SK-N-SH treated with all-trans-retinoic acid at 6 μM for 48 hours (cell line): ENCODE measurements around the gene CENPO.

Experiments
- ATAC-seq: fragments of 200-7000 bp; cut with Tn5 transposase; 3 replicates; pipeline ENCODE4 v1.9.1; 2020; ENCODE audit warnings: mild to moderate bottlenecking, moderate library complexity
- ARNTL ChIP-seq: fragments of 450-650 bp; formaldehyde crosslinking; IDR thresholded peaks from 2 replicates; pipeline ENCODE4 v1.5.0; 2020; ENCODE audit warnings: low read depth, mild to moderate bottlenecking, moderate library complexity, borderline replicate concordance
- BACH2 ChIP-seq: fragments of 250-450 bp; sonication (Bioruptor Pico); IDR thresholded peaks from 2 replicates; pipeline ENCODE4 v1.9.0; 2021; ENCODE audit warnings: mild to moderate bottlenecking, borderline replicate concordance
- CREB5 ChIP-seq: fragments of 250-450 bp; sonication (Bioruptor Pico); IDR thresholded peaks from 2 replicates; pipeline ENCODE4 v1.5.1; 2020; ENCODE audit warnings: low read depth, mild to moderate bottlenecking, moderate library complexity
- CSDC2 ChIP-seq: fragments of 250-450 bp; sonication (Bioruptor Pico); IDR thresholded peaks from 2 replicates; pipeline ENCODE4 v1.5.0; 2020; ENCODE audit warnings: mild to moderate bottlenecking, moderate library complexity
- CSRNP3 ChIP-seq: fragments of 250-450 bp; sonication (Bioruptor Pico); IDR thresholded peaks from 2 replicates; pipeline ENCODE4 v1.5.1; 2021; ENCODE audit warnings: mild to moderate bottlenecking, moderate library complexity
- ESRRG ChIP-seq: fragments of 250-450 bp; sonication (Bioruptor Pico); IDR thresholded peaks from 2 replicates; pipeline ENCODE4 v1.6.1; 2021; ENCODE audit warnings: mild to moderate bottlenecking
- GLIS3 ChIP-seq: fragments of 250-450 bp; sonication (Bioruptor Pico); IDR thresholded peaks from 2 replicates; pipeline ENCODE4 v1.5.0; 2020; ENCODE audit warnings: mild to moderate bottlenecking, moderate library complexity
- ISL1 ChIP-seq: fragments of 250-450 bp; sonication (Bioruptor Pico); IDR thresholded peaks from 2 replicates; pipeline ENCODE4 v2.1.2; 2022; ENCODE audit warnings: mild to moderate bottlenecking, moderate library complexity
- OSR1 ChIP-seq: fragments of 250-450 bp; sonication (Bioruptor Pico); IDR thresholded peaks from 2 replicates; pipeline ENCODE4 v1.8.0; 2022; ENCODE audit warnings: moderate library complexity, mild to moderate bottlenecking, inconsistent platforms
- PATZ1 ChIP-seq: fragments of 250-450 bp; sonication (Bioruptor Pico); IDR thresholded peaks from 2 replicates; pipeline ENCODE4 v1.8.0; 2020; ENCODE audit warnings: mild to moderate bottlenecking, moderate library complexity, borderline replicate concordance
- PPARA ChIP-seq: fragments of 250-450 bp; sonication (Bioruptor Pico); IDR thresholded peaks from 2 replicates; pipeline ENCODE4 v1.5.0; 2020; ENCODE audit warnings: mild to moderate bottlenecking, borderline replicate concordance
- RARB ChIP-seq: fragments of 250-450 bp; sonication (Bioruptor Pico); IDR thresholded peaks from 2 replicates; pipeline ENCODE4 v1.8.0; 2021; ENCODE audit warnings: mild to moderate bottlenecking, moderate library complexity
- TCF4 ChIP-seq: fragments of 250-450 bp; sonication (Bioruptor Pico); IDR thresholded peaks from 2 replicates; pipeline ENCODE4 v1.8.0; 2021; ENCODE audit warnings: mild to moderate bottlenecking, moderate library complexity, borderline replicate concordance
- TOX ChIP-seq: fragments of 250-450 bp; sonication (Bioruptor Pico); IDR thresholded peaks from 2 replicates; pipeline ENCODE4 v1.8.0; 2021; ENCODE audit warnings: mild to moderate bottlenecking, moderate library complexity, borderline replicate concordance
- TSHZ2 ChIP-seq: fragments of 250-450 bp; sonication (Bioruptor Pico); IDR thresholded peaks from 2 replicates; pipeline ENCODE4 v1.5.0; 2020; ENCODE audit warnings: mild to moderate bottlenecking, moderate library complexity
- ZC3H10 ChIP-seq: fragments of 250-450 bp; sonication (Bioruptor Pico); IDR thresholded peaks from 2 replicates; pipeline ENCODE4 v1.5.1; 2021; ENCODE audit warnings: mild to moderate bottlenecking, moderate library complexity
- ZFP30 ChIP-seq: fragments of 450-650 bp; formaldehyde crosslinking; IDR thresholded peaks from 2 replicates; pipeline ENCODE4 v1.5.0; 2022; ENCODE audit warnings: mild to moderate bottlenecking, moderate library complexity
- ZNF565 ChIP-seq: fragments of 450-650 bp; formaldehyde crosslinking; conservative IDR thresholded peaks from 2 replicates; pipeline ENCODE4 v1.5.0; 2020; ENCODE audit warnings: low read depth, mild to moderate bottlenecking, moderate library complexity
- ZNF70 ChIP-seq: fragments of 450-650 bp; formaldehyde crosslinking; IDR thresholded peaks from 2 replicates; pipeline ENCODE4 v1.5.0; 2020; ENCODE audit warnings: mild to moderate bottlenecking, moderate library complexity
- ZNF8 ChIP-seq: fragments of 450-650 bp; formaldehyde crosslinking; IDR thresholded peaks from 2 replicates; pipeline ENCODE4 v1.5.0; 2020; ENCODE audit warnings: mild to moderate bottlenecking, moderate library complexity

Gene CENPO

GRCh38 chr2:24836206-24836605 is 43.0 kb downstream of the CENPO start:
- ATAC-seq: no peak
- TF ChIP-seq OSR1 (CRISPR knock-in tag) (no peak), RARB (CRISPR knock-in tag) (no peak), ZNF565 (CRISPR knock-in tag) (no peak), TOX (CRISPR knock-in tag) (no peak), ZNF70 (CRISPR knock-in tag) (no peak)

- TF ChIP-seq CSRNP3 (CRISPR knock-in tag): no peak
- no peak for TF ChIP-seq CREB5 (CRISPR knock-in tag)
- TF ChIP-seq ZC3H10: no peak
- TF ChIP-seq CSDC2 (CRISPR knock-in tag): no peak
- TF ChIP-seq ISL1 (CRISPR knock-in tag): no peak
- no peak for TF ChIP-seq TCF4 (CRISPR knock-in tag)
- TF ChIP-seq GLIS3 (CRISPR knock-in tag): no peak
- TF ChIP-seq ZNF8: no peak
- TF ChIP-seq ZFP30 (CRISPR knock-in tag): no peak
- TF ChIP-seq ZNF70 (CRISPR knock-in tag): no peak
- no peak for TF ChIP-seq PATZ1 (CRISPR knock-in tag)
- TF ChIP-seq TSHZ2 (CRISPR knock-in tag): no peak
- TF ChIP-seq ESRRG (CRISPR knock-in tag): no peak
- no peak for TF ChIP-seq PPARA (CRISPR knock-in tag)
- no peak for ATAC-seq
Observed at GRCh38 chr2:24836706-24837105, 43.5 kb downstream of the CENPO start.

- TF ChIP-seq PATZ1 (CRISPR knock-in tag): no peak
- TF ChIP-seq PPARA (CRISPR knock-in tag): no peak
- TF ChIP-seq ARNTL: no peak
- TF ChIP-seq ZFP30 (CRISPR knock-in tag): no peak
- TF ChIP-seq ZNF565 (CRISPR knock-in tag): no peak
- TF ChIP-seq BACH2: no peak
- no peak for TF ChIP-seq OSR1 (CRISPR knock-in tag)
- no peak for TF ChIP-seq ESRRG (CRISPR knock-in tag)
- TF ChIP-seq CSDC2 (CRISPR knock-in tag): no peak
- no peak for TF ChIP-seq ZNF8
- ATAC-seq: no peak
Observed at GRCh38 chr2:24837996-24838513, 44.8 kb downstream of the CENPO start.
